ENCODE data around the gene MTM1. TPM values are rescaled to one million over a fixed set of nuclear protein-coding genes. Genes with fewer than 3 reads are reported as not detected.

MTM1 gene
- total RNA-seq, 6 experiments from 2014 or later, result 8.1 to 12.2 (median 10.0) TPM

- Mint-ChIP-seq H3K4me1 (ENCODE audit: low read depth) (no peaks in the 10 kb centered on the region), H3K27ac (no peak overlapping the region), H3K9me3 (no peaks in the 10 kb centered on the region), H3K4me3 (no peak overlapping the region), H3K36me3 (ENCODE audit: low read depth) (no peaks in the 10 kb centered on the region), H3K27me3 (ENCODE audit: insufficient read depth) (peaks cover 10% of the 10 kb centered on the region)
- TF ChIP-seq, protein P1, sequence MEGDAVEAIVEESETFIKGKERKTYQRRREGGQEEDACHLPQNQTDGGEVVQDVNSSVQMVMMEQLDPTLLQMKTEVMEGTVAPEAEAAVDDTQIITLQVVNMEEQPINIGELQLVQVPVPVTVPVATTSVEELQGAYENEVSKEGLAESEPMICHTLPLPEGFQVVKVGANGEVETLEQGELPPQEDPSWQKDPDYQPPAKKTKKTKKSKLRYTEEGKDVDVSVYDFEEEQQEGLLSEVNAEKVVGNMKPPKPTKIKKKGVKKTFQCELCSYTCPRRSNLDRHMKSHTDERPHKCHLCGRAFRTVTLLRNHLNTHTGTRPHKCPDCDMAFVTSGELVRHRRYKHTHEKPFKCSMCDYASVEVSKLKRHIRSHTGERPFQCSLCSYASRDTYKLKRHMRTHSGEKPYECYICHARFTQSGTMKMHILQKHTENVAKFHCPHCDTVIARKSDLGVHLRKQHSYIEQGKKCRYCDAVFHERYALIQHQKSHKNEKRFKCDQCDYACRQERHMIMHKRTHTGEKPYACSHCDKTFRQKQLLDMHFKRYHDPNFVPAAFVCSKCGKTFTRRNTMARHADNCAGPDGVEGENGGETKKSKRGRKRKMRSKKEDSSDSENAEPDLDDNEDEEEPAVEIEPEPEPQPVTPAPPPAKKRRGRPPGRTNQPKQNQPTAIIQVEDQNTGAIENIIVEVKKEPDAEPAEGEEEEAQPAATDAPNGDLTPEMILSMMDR (IDR thresholded peaks at IDR 0.05), result no peak
- no peak for DNase-seq
These were observed 41.3 kb upstream of the MTM1 start for GRCh38 chrX:150527108-150527507.

DNA sequence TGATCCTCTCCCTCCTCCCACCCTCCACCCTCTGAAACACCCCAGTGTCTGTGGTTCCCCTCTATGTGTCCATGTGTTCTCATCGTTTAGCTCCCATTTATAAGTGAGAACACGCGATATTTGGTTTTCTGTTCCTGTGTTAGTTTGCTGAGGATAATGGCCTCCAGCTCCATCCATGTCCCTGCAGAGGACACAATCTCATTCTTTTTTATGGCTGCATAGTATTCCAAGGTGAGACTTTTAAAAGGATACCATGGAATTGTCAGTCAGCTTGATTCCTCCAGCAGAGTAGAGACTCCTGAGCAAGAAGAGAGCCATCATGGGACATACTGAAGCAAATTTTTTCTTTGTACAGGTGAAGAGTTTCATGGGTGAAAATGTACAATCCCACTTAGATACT lies 38.8 kb upstream of the MTM1 start:
- peaks cover 9% of the 10 kb centered on the region for H3K9me3 Mint-ChIP-seq
- H3K27ac Mint-ChIP-seq, result no peak overlapping the region
- no peaks in the 10 kb centered on the region for H3K36me3 Mint-ChIP-seq (ENCODE audit: low read depth)
- H3K4me3 Mint-ChIP-seq, result no peak overlapping the region
- TF ChIP-seq, protein P1 (IDR thresholded peaks at IDR 0.05), result no peak
- H3K4me1 Mint-ChIP-seq (ENCODE audit: low read depth), result no peaks in the 10 kb centered on the region
- H3K27me3 Mint-ChIP-seq (ENCODE audit: insufficient read depth), result peaks cover 9% of the 10 kb centered on the region
- no peak for DNase-seq

GRCh38 chrX:150530821-150531220 lies 37.6 kb upstream of the MTM1 start:
- H3K4me3 Mint-ChIP-seq, result no peak overlapping the region
- no peak for DNase-seq
- H3K27ac Mint-ChIP-seq, result no peak overlapping the region
- TF ChIP-seq, protein P1 (IDR thresholded peaks at IDR 0.05), result no peak
- peaks cover 13% of the 10 kb centered on the region for H3K9me3 Mint-ChIP-seq
- H3K36me3 Mint-ChIP-seq (ENCODE audit: low read depth), result no peaks in the 10 kb centered on the region
- no peaks in the 10 kb centered on the region for H3K4me1 Mint-ChIP-seq (ENCODE audit: low read depth)
- H3K27me3 Mint-ChIP-seq (ENCODE audit: insufficient read depth), result peaks cover 12% of the 10 kb centered on the region

DNA sequence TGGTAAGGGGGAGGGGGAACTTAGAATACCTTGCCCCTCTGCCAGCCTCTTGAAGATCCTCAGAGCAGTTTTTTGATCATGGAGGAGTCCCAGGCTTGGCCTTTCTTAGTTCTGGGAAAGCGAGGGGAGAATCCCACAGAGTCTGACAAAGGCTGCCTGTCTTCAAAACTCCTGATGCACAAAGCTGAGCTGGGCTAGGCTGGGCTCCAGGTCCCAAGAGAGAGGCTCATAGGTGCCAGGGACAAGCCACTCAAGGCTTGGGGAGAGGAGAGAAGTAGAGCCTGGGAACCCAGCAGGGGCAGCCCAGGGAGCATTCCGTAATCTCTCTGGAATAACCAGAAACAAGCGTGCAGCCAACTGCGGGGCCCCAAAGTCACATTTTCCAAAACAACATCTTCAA lies 37.0 kb upstream of the MTM1 start:
- DNase-seq, result no peak
- Mint-ChIP-seq H3K27me3 (ENCODE audit: insufficient read depth) (peaks cover 7% of the 10 kb centered on the region; the same call in 1 of the 2 replicates), H3K36me3 (ENCODE audit: low read depth) (no peaks in the 10 kb centered on the region), H3K9me3 (peaks cover 19% of the 10 kb centered on the region), H3K27ac (no peak overlapping the region), H3K4me1 (ENCODE audit: low read depth) (no peaks in the 10 kb centered on the region), H3K4me3 (no peak overlapping the region)
- TF ChIP-seq, protein P1 (IDR thresholded peaks at IDR 0.05), result no peak

- Mint-ChIP-seq H3K36me3 (ENCODE audit: low read depth) (no peaks in the 10 kb centered on the region), H3K9me3 (peaks cover 31% of the 10 kb centered on the region)
These were observed 34.6 kb upstream of the MTM1 start for GRCh38 chrX:150533863-150534262.

More at GRCh38 chrX:150533863-150534262, 34.6 kb upstream of the MTM1 start:
- H3K4me1 Mint-ChIP-seq (ENCODE audit: low read depth), result no peaks in the 10 kb centered on the region
- peaks cover 7% of the 10 kb centered on the region; the same call in 1 of the 2 replicates for H3K27me3 Mint-ChIP-seq (ENCODE audit: insufficient read depth)
- TF ChIP-seq, protein P1 (IDR thresholded peaks at IDR 0.05), result no peak
- H3K4me3 Mint-ChIP-seq, result no peak overlapping the region
- H3K27ac Mint-ChIP-seq, result no peak overlapping the region
- no peak for DNase-seq
